Measurements from ENCODE around the gene FANCL.
"Not testable (repeated sequence)": the region's sequence is repeated elsewhere in the genome, so short reads cannot be mapped to it uniquely, and the experiment has no call there.

FANCL gene

GRCh38 chr2:58204195-58204959 lies 36.7 kb downstream of the FANCL start:
- DNase-seq, result no peak

DNA sequence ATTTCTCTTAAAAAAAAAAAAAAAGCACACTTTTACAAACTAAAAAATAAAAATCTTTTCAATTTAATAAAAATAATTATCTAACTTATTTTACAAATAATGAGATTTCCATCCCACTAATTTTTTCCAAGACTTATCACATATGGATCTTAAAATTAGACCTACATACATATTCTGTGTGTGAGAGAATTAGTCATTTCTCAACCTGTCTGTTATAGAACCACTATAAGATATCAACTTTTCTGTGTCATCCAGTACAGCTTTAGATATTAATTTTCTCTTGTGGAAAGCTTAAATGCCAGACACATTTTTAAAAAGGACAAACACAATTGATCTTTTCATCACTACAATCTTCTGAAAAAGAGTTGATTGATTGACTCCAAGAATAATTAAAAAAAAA lies 38.1 kb downstream of the FANCL start:
- no peak for DNase-seq

DNA sequence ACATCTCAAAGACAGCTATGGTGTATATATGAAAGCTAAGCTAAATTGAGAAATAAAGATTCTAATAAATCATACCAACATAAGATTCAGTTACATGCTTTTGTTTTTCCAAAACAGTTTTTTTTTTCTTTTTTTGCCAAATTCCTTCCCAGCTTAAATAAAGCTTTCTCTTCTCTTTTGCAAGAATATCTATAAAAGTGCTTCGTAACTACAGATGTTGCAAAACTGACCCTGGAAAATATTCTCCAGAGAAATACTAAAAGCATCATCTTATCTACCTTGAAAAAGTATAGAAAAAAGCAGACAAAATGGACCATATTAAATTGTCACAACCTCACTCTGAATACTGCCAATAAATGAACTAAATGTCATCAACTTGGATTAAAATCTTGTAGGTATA lies 38.7 kb downstream of the FANCL start:
- DNase-seq, result no peak

- no peak for DNase-seq
Observed at GRCh38 chr2:58197894-58198293, 43.2 kb downstream of the FANCL start.

DNA sequence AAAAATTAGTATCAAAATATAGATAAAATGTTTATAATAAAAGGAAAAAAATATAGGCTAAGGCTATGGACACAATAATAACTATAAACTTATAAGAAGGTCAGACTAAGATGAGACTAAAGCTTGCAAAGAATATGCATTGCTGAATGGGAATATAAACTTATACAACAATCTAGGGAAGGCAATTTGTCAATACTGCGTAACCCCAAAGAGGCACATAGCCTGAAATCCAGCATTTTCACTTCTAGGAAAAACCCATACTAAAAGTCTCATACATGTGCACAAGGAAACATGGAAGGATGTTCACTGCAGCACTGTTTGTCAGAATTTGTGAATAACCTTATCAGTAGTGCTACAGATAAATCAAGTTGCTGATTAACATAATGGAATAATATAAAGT lies 45.5 kb downstream of the FANCL start:
- peak; percentile 1 for DNase-seq

- no peak for DNase-seq
Observed at GRCh38 chr2:58194458-58194857, 46.7 kb downstream of the FANCL start.

DNA sequence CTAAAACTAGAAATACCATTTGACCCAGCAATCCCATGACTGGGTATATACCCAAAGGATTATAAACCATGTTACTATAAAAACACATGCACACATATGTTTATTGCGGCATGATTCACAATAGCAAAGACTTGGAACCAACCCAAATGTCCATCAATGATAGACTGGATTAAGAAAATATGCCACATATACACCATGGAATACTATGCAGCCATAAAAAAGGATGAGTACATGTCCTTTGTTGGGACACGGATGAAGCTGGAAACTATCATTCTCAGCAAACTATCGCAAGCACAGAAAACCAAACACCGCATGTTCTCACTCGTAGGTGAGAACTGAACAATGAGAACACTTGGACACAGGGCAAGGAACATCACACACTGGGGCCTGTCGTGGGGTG lies 54.1 kb downstream of the FANCL start:
- DNase-seq, result not testable (repeated sequence)

GRCh38 chr2:58186501-58186900 lies 54.6 kb downstream of the FANCL start:
- no peak for DNase-seq

GRCh38 chr2:58182527-58182926 lies 58.6 kb downstream of the FANCL start:
- no peak for DNase-seq

GRCh38 chr2:58180635-58181034 lies 60.5 kb downstream of the FANCL start:
- no peak for DNase-seq

DNA sequence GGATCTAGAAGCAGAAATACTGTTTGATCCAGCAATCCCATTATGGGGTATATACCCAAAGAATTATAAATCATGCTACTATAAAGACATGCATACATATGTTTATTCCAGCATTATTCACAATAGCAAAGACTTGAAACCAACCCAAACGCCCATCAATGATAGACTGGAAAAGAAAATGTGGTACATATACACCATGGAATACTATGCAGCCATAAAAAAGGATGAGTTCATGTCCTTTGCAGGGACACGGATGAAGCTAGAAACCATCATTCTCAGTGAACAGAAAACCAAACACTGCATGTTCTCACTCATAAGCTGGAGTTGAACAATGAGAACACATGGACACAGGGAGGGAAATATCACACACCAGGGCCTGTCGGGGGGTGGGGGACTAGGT lies 61.0 kb downstream of the FANCL start:
- not testable (repeated sequence) for DNase-seq

GRCh38 chr2:58177187-58177586 lies 63.9 kb downstream of the FANCL start:
- DNase-seq, result not testable (repeated sequence)

- DNase-seq, result not testable (repeated sequence)
Observed at GRCh38 chr2:58171831-58172230, 69.3 kb downstream of the FANCL start.

- DNase-seq, result not testable (repeated sequence)
Observed at GRCh38 chr2:58170334-58170933, 70.7 kb downstream of the FANCL start.

DNA sequence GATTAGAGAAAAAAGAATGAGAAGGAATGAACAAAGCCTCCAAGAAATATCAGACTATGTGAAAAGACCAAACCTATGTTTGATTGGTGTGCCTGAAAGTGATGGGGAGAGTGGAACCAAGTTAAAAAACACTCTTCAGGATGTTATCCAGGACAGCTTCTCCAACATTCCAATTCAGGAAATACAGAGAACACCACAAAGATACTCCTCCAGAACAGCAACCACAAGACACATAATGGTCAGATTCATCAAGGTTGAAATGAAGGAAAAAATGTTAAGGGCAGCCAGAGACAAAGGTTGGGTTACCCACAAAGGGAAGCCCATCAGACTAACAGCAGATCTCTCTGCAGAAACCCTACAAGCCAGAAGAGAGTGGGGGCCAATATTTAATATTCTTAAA lies 71.3 kb downstream of the FANCL start:
- not testable (repeated sequence) for DNase-seq

GRCh38 chr2:58168130-58168529 lies 73.0 kb downstream of the FANCL start:
- not testable (repeated sequence) for DNase-seq

DNA sequence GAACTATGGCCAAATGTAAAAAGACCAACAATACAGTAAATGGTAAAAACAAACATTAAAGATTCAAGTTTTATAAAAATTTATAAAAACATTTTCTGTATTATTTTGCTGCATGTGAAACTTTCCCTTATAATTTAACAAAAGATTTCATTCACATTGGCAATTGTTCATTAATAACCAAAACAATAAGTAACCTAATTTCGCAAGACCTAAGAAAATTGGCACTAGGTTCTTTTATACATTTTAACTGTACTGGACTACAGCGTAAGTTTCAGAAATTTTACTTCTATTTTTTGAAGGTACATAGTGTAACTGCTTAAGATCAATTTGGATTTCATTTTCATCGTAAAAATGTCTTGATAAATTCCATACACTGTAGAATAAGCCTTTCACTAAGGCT lies 77.2 kb downstream of the FANCL start:
- no peak for DNase-seq

DNA sequence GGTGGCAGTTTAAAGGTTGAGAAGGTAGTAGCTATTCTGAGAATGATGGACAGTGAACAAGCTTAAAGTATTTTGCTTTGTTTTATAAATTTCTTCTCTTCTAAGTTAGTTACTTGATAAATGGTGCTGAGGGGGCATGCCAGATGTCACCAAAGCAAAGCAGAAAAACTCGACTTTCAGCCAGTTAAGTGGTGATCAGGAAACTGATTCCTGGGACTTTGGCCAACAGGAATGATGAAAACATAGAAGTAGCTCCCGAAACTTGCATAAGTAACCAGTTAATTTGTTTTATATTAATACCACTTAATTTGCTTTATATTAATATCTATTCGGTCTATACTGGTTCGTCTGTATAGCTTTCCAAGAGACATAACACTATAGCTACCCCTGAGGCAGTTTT lies 82.6 kb downstream of the FANCL start:
- DNase-seq, result no peak

DNA sequence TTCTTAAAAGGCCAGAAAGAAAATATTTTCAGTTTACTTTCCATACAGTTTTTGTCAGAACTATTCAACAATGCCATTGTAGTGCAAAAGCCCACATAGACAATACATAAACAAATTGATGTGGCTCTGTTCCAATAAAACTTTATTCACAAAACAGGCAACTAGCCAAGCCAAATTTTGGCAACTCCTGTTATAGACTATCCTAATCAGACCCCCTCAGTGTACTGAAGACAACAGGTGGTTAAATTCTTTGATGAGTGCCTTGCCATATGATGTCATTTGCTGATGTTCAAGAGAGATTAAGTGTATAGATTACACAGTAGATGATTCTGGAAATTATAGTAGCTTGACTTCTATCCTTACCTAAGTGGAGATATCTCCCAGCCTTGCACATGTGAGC lies 83.4 kb downstream of the FANCL start:
- DNase-seq, result no peak

- no peak for DNase-seq
Observed at GRCh38 chr2:58156780-58157179, 84.3 kb downstream of the FANCL start.

GRCh38 chr2:58155160-58155778 lies 85.9 kb downstream of the FANCL start:
- no peak for DNase-seq

- DNase-seq, result no peak
Observed at GRCh38 chr2:58146707-58147106, 94.4 kb downstream of the FANCL start.

DNA sequence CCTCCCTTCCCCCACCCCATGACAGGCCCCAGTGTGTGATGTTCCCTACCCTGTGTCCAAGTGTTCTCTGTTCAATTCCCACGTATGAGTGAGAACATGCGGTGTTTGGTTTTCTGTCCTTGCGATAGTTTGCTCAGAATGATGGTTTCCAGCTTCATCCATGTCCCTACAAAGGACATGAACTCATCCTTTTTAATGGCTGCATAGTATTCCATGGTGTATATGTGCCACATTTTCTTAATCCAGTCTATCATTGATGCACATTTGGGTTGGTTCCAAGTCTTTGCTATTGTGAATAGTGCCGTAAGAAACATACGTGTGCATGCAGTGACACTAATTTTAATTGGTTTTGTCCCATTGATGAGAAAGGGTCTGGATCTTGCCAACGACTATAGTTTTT lies 95.4 kb downstream of the FANCL start:
- not testable (repeated sequence) for DNase-seq

- DNase-seq, result no peak
Observed at GRCh38 chr2:58140508-58141072, 100.5 kb downstream of the FANCL start.

All from MV-4-11 (cell line).